ENCODE measurements around the gene R3HDM1.
A peak's percentile ranks its signal among the peaks of the same experiment; 100 is the strongest.
"Not testable (repeated sequence)": the region's sequence is repeated elsewhere in the genome, so short reads cannot be mapped to it uniquely, and the experiment has no call there.

Gene R3HDM1

GRCh38 chr2:135647836-135648579, 116.7 kb downstream of the R3HDM1 start:
- ATAC-seq, result no peak

- no peak for ATAC-seq
Observed at GRCh38 chr2:135650721-135651120, 119.4 kb downstream of the R3HDM1 start.

- ATAC-seq, result no peak
Observed at GRCh38 chr2:135651717-135652116, 120.4 kb downstream of the R3HDM1 start.

GRCh38 chr2:135654239-135654638, 123.0 kb downstream of the R3HDM1 start:
- not testable (repeated sequence) for ATAC-seq

- ATAC-seq, result peak; percentile 43 to 64
Observed at GRCh38 chr2:135657806-135658582, 126.7 kb downstream of the R3HDM1 start.

GRCh38 chr2:135662088-135662487, 130.8 kb downstream of the R3HDM1 start:
- ATAC-seq, result peak; percentile 49 to 62

- peak in 1 of 2 donors; percentile 14 for ATAC-seq
Observed at GRCh38 chr2:135663148-135663700, 131.9 kb downstream of the R3HDM1 start.

- peak; percentile 52 to 53 for ATAC-seq
Observed at GRCh38 chr2:135664623-135665068, 133.4 kb downstream of the R3HDM1 start.

GRCh38 chr2:135667045-135667444, 135.8 kb downstream of the R3HDM1 start:
- ATAC-seq, result no peak

- no peak for ATAC-seq
Observed at GRCh38 chr2:135674453-135674852, 143.2 kb downstream of the R3HDM1 start.

- no peak for ATAC-seq
Observed at GRCh38 chr2:135676031-135676430, 144.7 kb downstream of the R3HDM1 start.

GRCh38 chr2:135679125-135679524, 147.8 kb downstream of the R3HDM1 start:
- no peak for ATAC-seq

- ATAC-seq, result no peak
Observed at GRCh38 chr2:135685361-135685760, 154.1 kb downstream of the R3HDM1 start.

- ATAC-seq, result no peak
Observed at GRCh38 chr2:135688978-135689377, 157.7 kb downstream of the R3HDM1 start.

GRCh38 chr2:135689679-135690078, 158.4 kb downstream of the R3HDM1 start:
- ATAC-seq, result peak; percentile 56 to 75

GRCh38 chr2:135694711-135695110, 163.4 kb downstream of the R3HDM1 start:
- no peak for ATAC-seq

- ATAC-seq, result no peak
Observed at GRCh38 chr2:135698838-135699237, 167.6 kb downstream of the R3HDM1 start.

- ATAC-seq, result no peak
Observed at GRCh38 chr2:135701442-135701841, 170.2 kb downstream of the R3HDM1 start.

GRCh38 chr2:135703300-135703699, 172.0 kb downstream of the R3HDM1 start:
- no peak for ATAC-seq

GRCh38 chr2:135704075-135704474, 172.8 kb downstream of the R3HDM1 start:
- ATAC-seq, result not testable (repeated sequence)

GRCh38 chr2:135708159-135708558, 176.9 kb downstream of the R3HDM1 start:
- no peak for ATAC-seq

GRCh38 chr2:135709992-135710391, 178.7 kb downstream of the R3HDM1 start:
- peak in 1 of 2 donors; percentile 62 for ATAC-seq

GRCh38 chr2:135715086-135715485, 183.8 kb downstream of the R3HDM1 start:
- not testable (repeated sequence) for ATAC-seq

Measured in activated CD4-positive, CD25-positive, alpha-beta regulatory T cell treated with anti-CD3 and anti-CD28 coated beads, Interleukin-2, amount 50 U/mL, for 24 hours (primary cell).